Measurements from ENCODE around the gene COL4A2.

Gene COL4A2

GRCh38 chr13:110503979-110504499, 197.0 kb downstream of the COL4A2 start:
- DNase-seq = no peak

GRCh38 chr13:110505594-110505993, 198.5 kb downstream of the COL4A2 start:
- DNase-seq = no peak

GRCh38 chr13:110506396-110506795, 199.3 kb downstream of the COL4A2 start:
- no peak for DNase-seq

GRCh38 chr13:110506859-110507566, 199.9 kb downstream of the COL4A2 start:
- DNase-seq = no peak

GRCh38 chr13:110507678-110508381, 200.7 kb downstream of the COL4A2 start:
- DNase-seq = no peak

- DNase-seq = no peak
Measured at GRCh38 chr13:110509478-110509926, 202.4 kb downstream of the COL4A2 start.

- no peak for DNase-seq
Measured at GRCh38 chr13:110509971-110510786, 203.1 kb downstream of the COL4A2 start.

GRCh38 chr13:110511509-110512181, 204.6 kb downstream of the COL4A2 start:
- DNase-seq = no peak

GRCh38 chr13:110512198-110512740, 205.2 kb downstream of the COL4A2 start:
- no peak for DNase-seq

GRCh38 chr13:110516500-110516899, 209.4 kb downstream of the COL4A2 start:
- DNase-seq = no peak

- no peak for DNase-seq
Measured at GRCh38 chr13:110517505-110518225, 210.6 kb downstream of the COL4A2 start.

- DNase-seq = no peak
Measured at GRCh38 chr13:110518226-110518525, 211.1 kb downstream of the COL4A2 start.

GRCh38 chr13:110518571-110518970, 211.5 kb downstream of the COL4A2 start:
- DNase-seq = no peak

GRCh38 chr13:110519046-110519445, 212.0 kb downstream of the COL4A2 start:
- DNase-seq = no peak

GRCh38 chr13:110519506-110519905, 212.4 kb downstream of the COL4A2 start:
- no peak for DNase-seq

- no peak for DNase-seq
Measured at GRCh38 chr13:110520431-110521295, 213.6 kb downstream of the COL4A2 start.

- DNase-seq = no peak
Measured at GRCh38 chr13:110521296-110521680, 214.2 kb downstream of the COL4A2 start.

GRCh38 chr13:110521946-110522345, 214.9 kb downstream of the COL4A2 start:
- no peak for DNase-seq

- no peak for DNase-seq
Measured at GRCh38 chr13:110522721-110523120, 215.6 kb downstream of the COL4A2 start.

- DNase-seq = no peak
Measured at GRCh38 chr13:110523180-110523579, 216.1 kb downstream of the COL4A2 start.
